Smooth muscle cell of the pulmonary artery (primary cell): ENCODE data around the gene CELF5. TPM values are rescaled to one million over a fixed set of nuclear protein-coding genes. Genes with fewer than 3 reads are reported as not detected.

Experiments used
- total RNA-seq: library from RNA; depleted of rRNA; stranded (reverse); fragments of >200 nt; gene quantifications from 2 replicates; pipeline ENCODE4 v1.2.3, GENCODE V29; 2014

CELF5 gene
- total RNA-seq: 0.10 TPM in 1 of 2 replicates, not detected in the other

DNA sequence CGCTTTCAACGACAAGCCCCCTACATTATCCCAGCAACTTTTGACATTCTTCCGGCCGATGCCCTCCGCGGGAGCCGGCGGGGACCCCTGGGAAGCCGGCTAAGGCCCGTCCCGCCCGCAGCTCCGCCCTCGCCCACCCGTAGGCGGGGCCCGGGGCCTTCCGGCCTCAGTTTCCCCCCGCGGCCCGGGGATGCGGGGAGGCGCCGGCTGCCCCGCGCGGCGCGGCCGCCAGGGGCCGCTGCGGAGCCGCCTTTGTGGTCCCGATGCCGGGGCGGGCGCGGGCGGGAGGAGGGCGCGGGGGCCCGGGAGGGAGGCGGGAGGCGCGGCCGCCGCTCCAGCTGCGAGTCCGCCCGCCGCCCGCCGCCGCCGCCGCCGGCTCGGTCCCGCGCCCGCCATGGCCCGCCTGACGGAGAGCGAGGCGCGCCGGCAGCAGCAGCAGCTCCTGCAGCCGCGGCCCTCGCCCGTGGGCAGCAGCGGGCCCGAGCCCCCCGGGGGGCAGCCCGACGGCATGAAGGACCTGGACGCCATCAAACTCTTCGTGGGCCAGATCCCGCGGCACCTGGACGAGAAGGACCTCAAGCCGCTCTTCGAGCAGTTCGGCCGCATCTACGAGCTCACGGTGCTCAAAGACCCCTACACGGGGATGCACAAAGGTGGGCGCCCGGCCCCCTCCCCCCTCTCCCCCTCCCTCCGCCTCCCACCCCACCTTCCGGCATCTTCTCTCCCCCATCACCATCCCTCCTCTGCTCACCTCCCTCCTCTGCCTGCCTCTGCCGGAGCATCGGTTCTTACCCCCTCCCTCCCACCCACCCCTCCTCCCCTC, at the start of gene CELF5:
Gene CELF5, plus strand, starts transcription at position 316 of the 823 bp plus-strand sequence. Its CDS starts 79 bp downstream, at position 395.

DNA sequence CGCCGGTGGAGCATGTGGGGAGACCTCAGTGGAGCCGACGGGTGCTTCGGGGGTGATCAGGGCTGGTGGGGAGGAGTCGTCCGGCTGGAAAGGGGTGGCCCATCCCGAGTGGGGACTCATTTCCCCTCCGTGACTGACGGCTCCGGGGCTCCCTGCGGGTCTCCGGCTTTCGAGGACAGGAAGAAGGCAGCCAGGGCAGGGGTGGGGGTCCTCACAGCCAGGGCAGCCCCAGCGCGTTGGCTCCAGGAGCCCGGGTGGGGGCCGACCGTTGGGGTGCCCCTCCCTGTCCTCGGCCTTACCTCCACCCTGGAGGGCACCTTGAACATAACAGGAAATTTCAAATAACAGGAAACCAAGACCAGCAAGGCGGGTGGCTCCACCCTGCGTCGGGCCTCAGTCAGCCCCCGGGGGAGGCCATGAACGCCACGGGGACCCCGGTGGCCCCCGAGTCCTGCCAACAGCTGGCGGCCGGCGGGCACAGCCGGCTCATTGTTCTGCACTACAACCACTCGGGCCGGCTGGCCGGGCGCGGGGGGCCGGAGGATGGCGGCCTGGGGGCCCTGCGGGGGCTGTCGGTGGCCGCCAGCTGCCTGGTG, 46.0 kb upstream of the CELF5 start, which contains the start of gene S1PR4:
Gene S1PR4, plus strand, starts transcription at position 393 of the 596 bp plus-strand sequence. Its CDS starts 24 bp downstream, at position 417.

DNA sequence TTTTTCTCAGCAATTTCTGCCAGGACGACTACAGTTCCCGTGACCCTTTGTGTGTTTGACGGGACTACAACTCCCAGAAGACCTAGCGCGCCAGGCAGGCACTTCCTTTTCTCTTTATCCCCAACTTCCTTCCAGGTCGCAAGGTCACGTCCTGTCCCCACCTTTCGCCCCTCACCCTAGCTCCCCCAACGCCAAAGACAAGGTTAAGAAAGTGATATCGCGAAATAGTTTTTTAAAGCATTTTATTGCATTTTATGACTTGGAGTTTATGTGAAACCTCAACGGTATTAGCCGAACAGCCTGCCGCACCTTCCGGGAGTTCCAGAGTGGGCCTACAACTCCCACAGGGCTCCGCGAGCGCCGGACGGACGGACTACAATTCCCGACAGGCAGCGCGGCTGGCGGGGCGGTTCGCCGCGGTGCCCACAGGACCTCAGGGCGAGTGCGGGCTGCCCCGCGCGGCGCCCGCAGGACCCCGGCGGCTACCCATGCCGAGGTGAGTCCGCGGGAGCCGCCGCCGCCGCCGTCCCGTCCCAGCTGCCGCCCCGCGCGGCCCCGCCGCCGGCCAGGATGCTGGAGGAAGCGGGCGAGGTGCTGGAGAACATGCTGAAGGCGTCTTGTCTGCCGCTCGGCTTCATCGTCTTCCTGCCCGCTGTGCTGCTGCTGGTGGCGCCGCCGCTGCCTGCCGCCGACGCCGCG, 38.9 kb upstream of the CELF5 start, which contains the start of gene NCLN:
Gene NCLN, plus strand, starts transcription at position 470 of the 699 bp plus-strand sequence. Its CDS starts 101 bp downstream, at position 571.

Other genes with a start within 250 kb of the CELF5 start
- 1.2 and 2.7 TPM in 2 replicates for gene TLE6, start 247.1 kb upstream of the CELF5 start, total RNA-seq
- gene TLE2, start 195.4 kb upstream of the CELF5 start, total RNA-seq: 14.1 and 17.6 TPM in 2 replicates
- 157 and 220 TPM in 2 replicates for gene TLE5, start 162.2 kb upstream of the CELF5 start, total RNA-seq
- 69.9 and 76.5 TPM in 2 replicates for gene GNA11, start 130.3 kb upstream of the CELF5 start, total RNA-seq
- 0.07 and 0.33 TPM in 2 replicates for gene GNA15, start 88.6 kb upstream of the CELF5 start, total RNA-seq
- not detected in 2 replicates for gene S1PR4, start 45.9 kb upstream of the CELF5 start, total RNA-seq
- 52.9 and 86.1 TPM in 2 replicates for gene NCLN, start 38.7 kb upstream of the CELF5 start, total RNA-seq
- 91.9 and 101 TPM in 2 replicates for gene NFIC, start 141.9 kb downstream of the CELF5 start, total RNA-seq